Naive B cell (primary cell): ENCODE results near the gene ASB18. TPM values are rescaled to one million over a fixed set of nuclear protein-coding genes. Genes with fewer than 3 reads are reported as not detected.

ENCODE experiments used
- ATAC-seq, 2 donors: fragments of 150-1000 bp; cut with Tn5 transposase; 2 replicates each; pipeline ENCODE4 v1.10.0; 2021; ENCODE audit warnings: low read depth in 2 of 2, mild to moderate bottlenecking in 2 of 2, moderate library complexity in 2 of 2
- DNase-seq: peaks from one replicate; pipeline ENCODE4 v3.0.0; 2022
- H3K27ac Mint-ChIP-seq, 6 donors: one replicate each; pipeline ENCODE4 v1.8.0; 2020 to 2022; ENCODE audit warnings: mild to moderate bottlenecking in 6 of 6, mixed read lengths in 6 of 6, moderate library complexity in 5 of 6, inconsistent platforms in 2 of 6
- H3K27me3 Mint-ChIP-seq, 3 donors: one replicate each; pipeline ENCODE4 v1.8.0; 2021 to 2022; ENCODE audit warnings: mixed read lengths in 3 of 3, mild to moderate bottlenecking in 1 of 3
- H3K36me3 Mint-ChIP-seq, 2 donors: one replicate each; pipeline ENCODE4 v1.8.0; 2020 to 2022; ENCODE audit warnings: mixed read lengths in 2 of 2, inconsistent platforms in 1 of 2, mild to moderate bottlenecking in 1 of 2
- H3K4me1 Mint-ChIP-seq, 3 donors: one replicate each; pipeline ENCODE4 v1.8.0; 2020 to 2022; ENCODE audit warnings: mixed read lengths in 3 of 3, inconsistent platforms in 1 of 3, mild to moderate bottlenecking in 1 of 3, moderate library complexity in 1 of 3
- H3K4me3 Mint-ChIP-seq, 8 donors: one replicate each; pipeline ENCODE4 v1.8.0; 2020 to 2022; ENCODE audit warnings: mild to moderate bottlenecking in 8 of 8, mixed read lengths in 8 of 8, moderate library complexity in 8 of 8, inconsistent platforms in 2 of 8
- H3K9me3 Mint-ChIP-seq, 7 donors: one replicate each; pipeline ENCODE4 v1.8.0; 2020 to 2022; ENCODE audit warnings: mixed read lengths in 7 of 7, mild to moderate bottlenecking in 5 of 7, inconsistent platforms in 2 of 7, moderate library complexity in 1 of 7
- polyA plus RNA-seq, 6 donors: library from polyadenylated mRNA; unstranded; fragments of 300-500 nt; fragmentation: Illumina TruSeq; gene quantifications; one replicate each; pipeline ENCODE4 v1.2.3, GENCODE V29; 2021; ENCODE audit warnings: low read depth in 6 of 6

The ASB18 gene
- polyA plus RNA-seq, 6 donors from 2014 or later: not detected

GRCh38 chr2:236205867-236206645 lies 58.1 kb downstream of the ASB18 start:
- ATAC-seq (no peak), DNase-seq (no peak)
- Mint-ChIP-seq H3K27ac (no peak overlapping the region), H3K4me3 (no peak overlapping the region), H3K4me1 (no peaks in the 10 kb centered on the region), H3K36me3 (no peaks in the 10 kb centered on the region), H3K9me3 (peaks cover 4 to 27% (median 6%) of the 10 kb centered on the region in 7 donors), H3K27me3 (peaks cover 5 to 20% (median 5%) of the 10 kb centered on the region in 3 donors)

- Mint-ChIP-seq H3K4me1 (no peaks in the 10 kb centered on the region), H3K9me3 (peaks cover 4 to 25% (median 6%) of the 10 kb centered on the region in 7 donors)
- no peak for ATAC-seq
These were observed 59.3 kb downstream of the ASB18 start for GRCh38 chr2:236204953-236205352.

GRCh38 chr2:236200378-236200777 lies 63.8 kb downstream of the ASB18 start:
- Mint-ChIP-seq H3K9me3 (no peaks in the 10 kb centered on the region), H3K4me1 (no peaks in the 10 kb centered on the region), H3K27me3 (peaks cover 0 to 4% (median 0%) of the 10 kb centered on the region in 3 donors), H3K27ac (no peak overlapping the region), H3K4me3 (no peak overlapping the region), H3K36me3 (no peaks in the 10 kb centered on the region)
- no peak for ATAC-seq
- DNase-seq: no peak

More at GRCh38 chr2:236204953-236205352, 59.3 kb downstream of the ASB18 start:
- Mint-ChIP-seq H3K27ac (no peak overlapping the region), H3K27me3 (peaks cover 0 to 18% (median 9%) of the 10 kb centered on the region in 3 donors), H3K36me3 (no peaks in the 10 kb centered on the region), H3K4me3 (no peak overlapping the region)
- DNase-seq: no peak

- no peak overlapping the region for H3K27ac Mint-ChIP-seq
- peaks cover 0 to 3% (median 0%) of the 10 kb centered on the region in 7 donors for H3K9me3 Mint-ChIP-seq
- DNase-seq (no peak), ATAC-seq (no peak)
- H3K36me3 Mint-ChIP-seq: no peaks in the 10 kb centered on the region
- no peaks in the 10 kb centered on the region for H3K4me1 Mint-ChIP-seq
- H3K27me3 Mint-ChIP-seq: peaks cover 0 to 15% (median 10%) of the 10 kb centered on the region in 3 donors
- peak overlapping the region in 1 of 8 donors; percentile 61 for H3K4me3 Mint-ChIP-seq
These were observed 67.8 kb downstream of the ASB18 start for GRCh38 chr2:236196366-236196765.

- Mint-ChIP-seq H3K27me3 (peaks cover 0 to 14% (median 11%) of the 10 kb centered on the region in 3 donors), H3K27ac (no peak overlapping the region), H3K9me3 (peaks cover 0 to 3% (median 0%) of the 10 kb centered on the region in 7 donors), H3K4me1 (no peaks in the 10 kb centered on the region), H3K36me3 (no peaks in the 10 kb centered on the region), H3K4me3 (no peak overlapping the region)
- no peak for ATAC-seq
- DNase-seq: no peak
These were observed 68.5 kb downstream of the ASB18 start for GRCh38 chr2:236195726-236196125.

- Mint-ChIP-seq H3K4me1 (no peaks in the 10 kb centered on the region), H3K4me3 (no peak overlapping the region), H3K36me3 (no peaks in the 10 kb centered on the region), H3K27ac (no peak overlapping the region), H3K27me3 (peaks cover 0 to 19% (median 11%) of the 10 kb centered on the region in 3 donors), H3K9me3 (peaks cover 0 to 3% (median 0%) of the 10 kb centered on the region in 7 donors)
- DNase-seq: no peak
- no peak for ATAC-seq
These were observed 69.4 kb downstream of the ASB18 start for GRCh38 chr2:236194786-236195185.

- no peak overlapping the region for H3K4me3 Mint-ChIP-seq
- ATAC-seq (no peak), DNase-seq (no peak)
- H3K4me1 Mint-ChIP-seq: no peaks in the 10 kb centered on the region
- peaks cover 0 to 3% (median 0%) of the 10 kb centered on the region in 7 donors for H3K9me3 Mint-ChIP-seq
- H3K36me3 Mint-ChIP-seq: no peaks in the 10 kb centered on the region
- H3K27ac Mint-ChIP-seq: peak overlapping the region in 1 of 6 donors; percentile 18
- H3K27me3 Mint-ChIP-seq: peaks cover 0 to 19% (median 11%) of the 10 kb centered on the region in 3 donors
These were observed 71.2 kb downstream of the ASB18 start for GRCh38 chr2:236193026-236193425.

GRCh38 chr2:236190674-236191073 lies 73.5 kb downstream of the ASB18 start:
- H3K9me3 Mint-ChIP-seq: peaks cover 0 to 8% (median 2%) of the 10 kb centered on the region in 7 donors

GRCh38 chr2:236184701-236185100 lies 79.5 kb downstream of the ASB18 start:
- no peak for ATAC-seq
- H3K4me1 Mint-ChIP-seq: peaks cover 0 to 6% (median 1%) of the 10 kb centered on the region in 3 donors
- H3K9me3 Mint-ChIP-seq: peaks cover 4 to 22% (median 9%) of the 10 kb centered on the region in 7 donors
- peaks cover 44 to 63% (median 62%) of the 10 kb centered on the region in 3 donors for H3K27me3 Mint-ChIP-seq
- no peak for DNase-seq
- H3K4me3 Mint-ChIP-seq: peak overlapping the region in 1 of 8 donors; percentile 6
- no peak overlapping the region for H3K27ac Mint-ChIP-seq
- peaks cover 0 to 26% of the 10 kb centered on the region in 2 donors for H3K36me3 Mint-ChIP-seq

More at GRCh38 chr2:236190674-236191073, 73.5 kb downstream of the ASB18 start:
- H3K4me1 Mint-ChIP-seq: no peaks in the 10 kb centered on the region
- ATAC-seq (no peak), DNase-seq (no peak)
- H3K4me3 Mint-ChIP-seq: no peak overlapping the region
- no peaks in the 10 kb centered on the region for H3K36me3 Mint-ChIP-seq
- no peak overlapping the region for H3K27ac Mint-ChIP-seq
- H3K27me3 Mint-ChIP-seq: peaks cover 10 to 30% (median 20%) of the 10 kb centered on the region in 3 donors

- ATAC-seq: no peak
- H3K4me3 Mint-ChIP-seq: no peak overlapping the region
- H3K27ac Mint-ChIP-seq: peak overlapping the region in 1 of 6 donors; percentile 32
- peaks cover 0 to 26% of the 10 kb centered on the region in 2 donors for H3K36me3 Mint-ChIP-seq
- H3K27me3 Mint-ChIP-seq: peaks cover 49 to 89% (median 59%) of the 10 kb centered on the region in 3 donors
- H3K9me3 Mint-ChIP-seq: peaks cover 4 to 22% (median 8%) of the 10 kb centered on the region in 7 donors
- DNase-seq: no peak
- H3K4me1 Mint-ChIP-seq: peaks cover 0 to 7% (median 5%) of the 10 kb centered on the region in 3 donors
These were observed 83.3 kb downstream of the ASB18 start for GRCh38 chr2:236180831-236181453.

- no peak overlapping the region for H3K4me3 Mint-ChIP-seq
- no peak for ATAC-seq
- no peak for DNase-seq
- H3K27me3 Mint-ChIP-seq: peaks cover 51 to 90% (median 59%) of the 10 kb centered on the region in 3 donors
- H3K27ac Mint-ChIP-seq: peak overlapping the region in 1 of 6 donors; percentile 10
- peaks cover 3 to 17% (median 6%) of the 10 kb centered on the region in 7 donors for H3K9me3 Mint-ChIP-seq
- peaks cover 0 to 7% (median 5%) of the 10 kb centered on the region in 3 donors for H3K4me1 Mint-ChIP-seq
- H3K36me3 Mint-ChIP-seq: peaks cover 0 to 24% of the 10 kb centered on the region in 2 donors
These were observed 84.0 kb downstream of the ASB18 start for GRCh38 chr2:236180076-236180816.

GRCh38 chr2:236179236-236180075 lies 84.8 kb downstream of the ASB18 start:
- peaks cover 57 to 92% (median 59%) of the 10 kb centered on the region in 3 donors for H3K27me3 Mint-ChIP-seq
- H3K27ac Mint-ChIP-seq: peak overlapping the region in 1 of 6 donors; percentile 10
- DNase-seq: no peak
- no peak for ATAC-seq
- peaks cover 0 to 12% (median 6%) of the 10 kb centered on the region in 7 donors for H3K9me3 Mint-ChIP-seq
- H3K4me1 Mint-ChIP-seq: peaks cover 0 to 7% (median 5%) of the 10 kb centered on the region in 3 donors
- no peak overlapping the region for H3K4me3 Mint-ChIP-seq
- peaks cover 0 to 16% of the 10 kb centered on the region in 2 donors for H3K36me3 Mint-ChIP-seq
